Activated T-cell treated with anti-CD3 and anti-CD28 coated beads for 24 hours (primary cell): ENCODE data around the gene SLC16A8.
"Not testable (repeated sequence)": the region's sequence is repeated elsewhere in the genome, so short reads cannot be mapped to it uniquely, and the experiment has no call there.

ENCODE experiments used
- DNase-seq: peaks from one replicate; pipeline ENCODE4 v3.0.0-alpha.2; 2020; ENCODE audit warnings: low read depth

SLC16A8 gene

DNA sequence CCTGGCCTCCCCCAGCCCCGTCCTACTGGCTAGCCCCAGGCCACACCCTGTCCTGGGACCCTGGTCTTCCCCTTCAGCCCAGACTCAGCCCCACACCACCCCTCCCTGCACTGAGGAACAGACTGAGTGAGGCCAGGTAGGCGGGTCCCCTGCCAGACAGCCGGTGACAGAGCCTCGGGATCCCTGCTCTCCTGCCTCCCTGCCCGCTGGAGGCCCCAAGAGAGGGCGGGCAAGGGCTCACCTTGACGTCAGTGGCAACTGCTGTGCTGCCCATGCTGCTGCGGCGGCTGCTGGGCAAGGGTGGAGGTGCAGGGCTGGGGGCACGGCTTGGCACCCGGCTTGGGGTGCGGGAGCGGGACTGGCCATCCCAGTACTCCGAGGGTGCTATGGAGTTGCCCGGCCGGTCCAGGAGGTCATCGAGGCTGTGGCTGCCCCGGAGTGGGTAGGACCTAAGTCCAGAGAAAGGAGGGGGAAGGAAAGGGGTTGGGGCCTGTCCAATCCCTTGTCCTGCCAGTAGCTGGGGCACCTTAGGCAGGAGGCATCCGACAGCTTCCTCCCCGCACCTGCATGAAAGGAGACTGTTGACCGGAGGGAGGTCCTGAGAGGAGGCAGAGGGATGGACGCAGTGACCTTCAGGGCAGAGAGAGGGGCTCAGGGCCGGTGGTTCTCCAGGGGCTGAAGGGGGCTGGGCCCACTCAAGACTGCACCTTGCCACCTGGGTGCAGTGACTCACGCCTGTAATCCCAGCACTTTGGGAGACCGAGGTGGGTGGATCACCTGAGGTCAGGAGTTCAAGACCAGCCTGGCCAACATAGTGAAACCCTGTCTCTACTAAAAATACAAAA is 2.2 kb upstream of the SLC16A8 start:
- no peak for DNase-seq

DNA sequence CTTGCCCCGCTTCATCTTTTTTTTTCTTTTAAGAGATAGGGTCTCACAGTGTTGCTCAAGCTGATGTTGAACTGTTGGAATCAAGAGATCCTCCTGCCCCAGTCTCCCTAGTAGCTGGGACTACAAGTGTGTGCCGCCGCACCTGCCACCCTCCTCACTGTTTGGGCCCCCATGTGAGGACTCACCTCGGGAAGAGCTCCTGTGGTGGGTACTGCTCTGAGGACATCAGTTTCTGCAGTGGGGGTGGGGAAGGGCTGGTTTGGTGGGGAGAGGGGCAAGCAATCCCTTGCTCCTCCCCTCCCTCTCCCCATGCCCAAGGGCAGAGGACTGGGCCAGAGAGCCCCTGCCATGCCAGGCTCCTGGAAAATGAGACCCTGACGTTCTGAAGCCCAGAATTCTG is 1.5 kb upstream of the SLC16A8 start:
- no peak for DNase-seq

DNA sequence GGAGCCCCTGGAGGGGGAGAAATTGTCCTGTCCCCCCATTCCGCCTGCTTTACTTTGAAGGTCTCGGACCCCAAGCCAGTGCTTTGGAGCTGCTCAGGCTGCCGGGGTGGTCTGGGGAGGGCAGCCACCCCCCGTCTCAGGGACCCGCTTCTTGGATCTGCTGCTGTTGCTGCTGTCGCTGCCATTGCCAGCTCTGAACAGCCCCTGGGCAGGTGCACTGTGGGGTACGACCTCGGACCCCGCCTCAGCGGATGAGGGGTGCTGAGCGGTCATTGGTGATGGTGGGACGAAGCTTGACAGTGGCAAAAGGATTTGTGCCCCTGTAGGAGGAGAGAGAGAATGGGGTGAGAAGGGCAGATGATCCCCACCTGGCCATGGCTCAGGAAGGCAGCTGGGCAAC is 1.1 kb upstream of the SLC16A8 start:
- no peak for DNase-seq

DNA sequence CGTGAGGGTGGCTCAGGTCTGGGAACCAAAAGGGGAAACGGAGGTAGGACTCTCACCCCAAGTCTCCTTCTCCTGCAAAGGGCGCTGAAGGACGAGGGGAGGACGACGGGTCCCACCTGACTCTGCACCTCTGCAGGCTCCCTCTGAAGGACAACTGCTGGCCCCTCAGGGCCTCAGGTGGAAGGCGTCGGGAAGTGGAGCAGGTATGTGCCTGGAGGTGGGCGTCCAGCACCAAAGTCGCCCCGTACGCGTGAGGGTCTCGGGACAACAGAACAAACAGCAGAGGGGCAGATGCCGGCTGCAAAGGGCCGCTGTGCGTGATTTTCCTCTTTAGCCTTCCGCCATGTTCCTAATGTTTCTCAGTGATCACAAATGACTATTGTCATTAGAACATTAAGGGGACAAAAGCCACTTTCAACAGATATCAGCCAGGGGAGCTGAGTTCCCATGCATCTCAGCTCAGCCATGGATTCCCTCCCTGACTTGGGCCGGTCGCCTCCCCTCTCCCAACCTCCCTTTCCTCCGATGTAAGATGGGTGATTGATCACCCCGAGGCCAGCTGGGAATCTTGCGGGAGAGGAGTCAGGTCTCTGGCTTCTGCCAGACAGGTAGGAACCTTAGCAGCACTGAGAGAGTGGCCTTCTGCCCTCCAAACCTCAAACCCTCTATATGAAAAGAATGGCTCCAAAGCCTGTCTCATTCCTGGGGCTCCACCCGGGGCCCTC is 836 bp downstream of the SLC16A8 start:
- DNase-seq = no peak

DNA sequence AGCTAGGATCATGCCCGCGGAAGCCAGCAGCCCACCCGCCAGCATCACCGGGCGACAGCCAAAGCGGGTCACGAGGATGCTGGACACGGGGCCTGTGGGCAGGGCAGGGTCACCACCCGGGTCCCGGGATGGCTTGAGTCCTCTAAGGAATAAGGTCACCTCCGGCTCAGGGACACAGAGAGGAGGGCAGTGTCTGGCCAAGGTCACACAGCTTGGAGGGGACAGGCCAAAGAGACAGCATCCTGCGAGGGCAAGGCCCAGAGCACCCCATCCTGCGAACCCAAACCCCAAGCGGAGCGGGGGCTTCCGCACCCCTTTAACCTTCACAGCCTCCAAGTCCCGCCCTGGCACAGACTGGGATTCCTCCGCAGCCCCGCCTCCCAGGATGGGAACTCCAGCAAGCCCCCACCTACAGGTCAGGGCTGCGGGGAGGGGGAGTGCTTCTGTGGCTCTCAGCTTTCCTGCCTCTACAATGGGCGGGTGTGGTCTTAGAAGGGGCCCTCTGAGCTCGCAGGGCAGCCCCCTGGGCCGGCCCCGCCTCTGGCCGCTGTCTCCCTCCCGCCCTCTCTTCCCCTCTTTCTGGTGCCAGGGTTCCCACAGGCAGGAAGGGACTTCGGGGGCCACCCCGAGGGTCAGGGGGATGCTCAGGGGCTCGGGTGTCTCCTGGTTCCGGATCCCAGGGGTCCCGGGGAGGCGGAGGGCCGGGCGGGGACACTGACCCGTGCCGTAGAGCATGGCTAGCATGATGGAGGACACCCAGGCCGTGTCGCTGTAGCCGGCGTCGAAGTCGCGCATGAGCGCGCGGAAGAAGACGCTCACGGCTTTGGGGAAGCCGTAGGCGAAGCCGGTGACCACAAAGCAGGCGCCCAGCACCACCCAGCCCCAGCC is 1.8 kb downstream of the SLC16A8 start:
- DNase-seq = no peak

DNA sequence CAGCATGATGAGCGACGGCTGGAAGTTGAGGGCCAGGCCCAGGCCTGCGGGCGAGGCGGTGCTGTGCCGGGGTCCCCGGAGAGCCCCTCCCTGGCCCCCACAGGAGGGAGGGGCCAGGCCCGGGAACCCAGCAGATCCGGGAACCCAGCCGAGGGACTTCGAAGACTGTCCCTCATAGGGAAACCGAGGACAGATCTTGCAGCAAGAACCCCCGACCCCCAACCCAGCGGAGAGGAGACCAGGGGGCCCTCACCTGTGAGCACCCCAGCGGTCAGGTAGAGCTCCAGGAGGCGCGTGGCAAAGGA is 2.4 kb downstream of the SLC16A8 start:
- DNase-seq = no peak

DNA sequence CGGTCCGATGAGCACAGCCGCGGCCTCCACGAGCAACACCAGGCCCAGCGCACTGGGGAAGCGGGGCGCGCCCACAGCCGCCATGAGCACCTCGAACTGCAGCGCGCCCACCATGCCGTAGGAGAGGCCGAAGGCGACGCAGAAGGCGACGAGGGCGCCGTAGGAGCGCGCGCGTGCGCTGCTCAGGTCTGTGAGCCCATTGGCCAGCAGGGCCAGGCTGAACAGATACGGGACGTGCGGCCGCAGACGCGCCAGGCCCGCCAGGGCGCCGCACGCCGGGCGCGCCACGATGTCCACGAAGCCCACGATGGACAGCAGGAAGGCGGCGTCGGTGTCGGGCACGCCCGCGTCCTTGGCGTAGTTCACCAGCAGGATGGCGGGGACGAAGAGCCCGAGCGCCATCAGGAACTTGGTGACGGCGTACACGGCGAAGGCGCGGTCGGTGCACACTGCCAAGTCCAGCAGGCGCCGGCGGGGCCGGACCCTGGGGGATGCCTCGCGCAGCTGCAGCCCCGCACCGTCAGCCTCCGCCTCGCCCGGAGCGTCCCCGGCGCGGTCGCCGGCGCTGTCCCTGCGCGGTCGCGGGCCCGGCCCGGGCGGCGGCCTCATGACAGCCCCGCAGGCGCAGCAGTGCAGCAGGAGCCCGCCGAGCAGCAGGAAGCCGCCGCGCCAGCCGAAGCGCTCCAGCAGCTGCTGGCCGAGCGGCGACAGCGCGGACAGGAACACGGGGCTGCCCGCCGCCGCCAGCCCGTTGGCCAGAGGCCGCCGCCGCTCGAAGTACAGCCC is 2.9 kb downstream of the SLC16A8 start:
- no peak for DNase-seq

DNA sequence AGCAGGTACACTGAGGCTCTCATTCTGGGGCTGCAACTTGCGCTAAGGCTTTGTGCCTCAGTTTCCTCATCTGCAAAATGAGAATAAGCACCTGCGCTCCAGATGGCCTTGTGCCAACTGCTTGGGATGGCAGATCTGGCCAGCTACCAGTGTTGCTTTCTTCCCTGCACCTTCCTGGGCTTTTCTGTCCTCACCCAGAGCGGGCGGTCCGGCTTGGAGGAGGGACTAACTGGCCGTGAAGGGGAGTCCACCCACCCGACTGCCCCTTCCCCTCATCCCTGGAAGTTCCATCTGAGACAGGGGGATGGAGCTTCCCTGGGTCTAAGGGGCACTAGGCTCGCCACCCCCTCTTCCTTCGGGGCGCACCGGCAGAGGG is 3.5 kb downstream of the SLC16A8 start:
- no peak for DNase-seq

DNA sequence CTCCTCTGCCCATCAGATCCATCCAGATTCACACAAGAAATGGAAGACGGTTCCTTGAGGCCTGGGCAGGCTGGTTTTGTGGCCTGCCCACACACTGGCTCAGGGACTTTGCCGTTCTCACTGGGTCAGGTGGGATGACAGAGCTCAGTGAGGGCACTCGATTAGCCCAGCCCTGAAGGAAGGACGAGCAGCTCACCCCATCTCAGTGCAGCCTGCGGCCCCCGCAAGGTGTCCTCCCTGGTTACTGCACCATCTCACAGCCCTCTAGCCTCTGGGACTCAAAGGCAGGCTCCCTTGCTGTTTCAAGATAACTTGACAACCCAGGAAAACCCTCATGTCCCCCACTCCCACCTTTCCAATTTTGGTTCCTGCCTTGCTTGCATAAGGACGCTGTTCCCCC is 4.2 kb downstream of the SLC16A8 start:
- no peak for DNase-seq

DNA sequence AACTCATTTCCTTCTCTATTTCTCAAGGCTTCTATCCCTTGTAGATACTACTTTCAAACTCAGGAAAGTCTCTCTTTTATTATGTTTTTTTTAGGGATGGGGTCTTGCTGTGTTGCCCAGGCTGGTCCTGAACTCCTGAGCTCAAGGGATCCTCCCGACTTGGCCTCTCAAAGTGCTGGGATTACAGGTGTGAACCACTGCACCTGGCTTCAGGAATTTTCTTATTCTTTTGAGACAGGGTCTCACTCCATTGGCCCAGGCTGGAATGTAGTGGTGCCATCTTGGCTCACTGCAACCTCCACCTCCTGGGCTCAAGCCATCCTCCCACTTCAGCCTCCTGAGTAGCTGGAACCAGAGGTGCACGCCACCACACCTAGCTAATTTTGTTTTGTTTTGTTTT is 4.8 kb downstream of the SLC16A8 start:
- not testable (repeated sequence) for DNase-seq

DNA sequence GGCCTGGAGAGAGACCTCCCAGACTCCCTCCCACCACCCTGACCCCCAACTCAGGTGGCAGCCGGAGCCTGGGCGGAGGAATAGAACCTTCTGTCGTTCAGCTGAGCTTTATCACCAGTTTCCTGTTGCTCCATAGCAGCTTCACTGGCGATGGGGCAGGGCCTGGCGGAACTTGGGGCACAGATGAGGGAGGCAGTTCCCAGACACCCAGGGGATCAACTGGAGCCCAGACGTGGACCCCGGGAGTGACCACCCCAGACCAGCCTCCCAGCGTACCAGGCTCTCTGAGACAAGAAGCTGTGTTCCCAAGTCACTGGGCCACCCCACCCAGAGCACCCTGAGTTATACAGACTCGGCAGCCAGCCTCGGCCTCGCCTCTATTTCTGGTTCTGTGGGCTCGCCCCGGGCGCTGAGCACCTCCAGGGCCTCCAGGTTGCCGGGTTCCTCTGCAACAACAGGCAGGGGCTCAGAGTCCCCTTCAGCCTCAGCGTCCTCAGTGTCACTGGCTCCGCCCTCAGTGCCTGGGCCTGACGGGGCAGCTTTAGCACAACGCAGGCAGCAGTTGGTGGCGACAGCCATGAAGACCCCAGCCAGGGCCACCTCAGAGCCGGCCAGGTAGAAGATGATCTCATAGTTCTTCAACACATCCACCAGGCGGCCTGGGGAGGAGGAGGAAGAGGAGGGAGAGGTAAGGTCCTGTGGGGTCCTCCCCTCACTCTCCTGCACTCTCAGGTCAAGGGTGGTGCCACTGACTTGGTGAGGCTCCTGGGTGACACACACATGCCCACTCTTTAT is 5.7 kb downstream of the SLC16A8 start:
- DNase-seq = no peak

DNA sequence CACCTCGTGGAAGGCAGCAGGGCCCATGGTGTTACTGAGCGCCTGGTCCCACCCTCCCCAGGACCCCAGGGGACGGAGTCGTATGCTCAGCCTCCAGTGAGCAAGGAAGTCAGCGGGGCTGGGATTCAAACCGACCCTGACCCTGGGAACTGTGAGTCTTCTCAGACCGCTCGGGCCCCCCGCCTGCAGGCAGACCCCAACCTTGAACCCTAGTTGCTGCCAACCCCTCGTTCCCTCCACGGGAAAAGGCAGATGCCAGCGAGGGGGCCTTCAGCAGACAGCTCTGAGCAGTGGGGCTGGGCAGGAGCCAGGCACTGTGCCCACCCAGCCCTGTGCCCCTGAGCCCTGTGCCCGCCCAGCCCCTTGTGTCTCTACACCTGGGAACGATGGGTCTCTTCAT is 6.4 kb downstream of the SLC16A8 start:
- DNase-seq = no peak

DNA sequence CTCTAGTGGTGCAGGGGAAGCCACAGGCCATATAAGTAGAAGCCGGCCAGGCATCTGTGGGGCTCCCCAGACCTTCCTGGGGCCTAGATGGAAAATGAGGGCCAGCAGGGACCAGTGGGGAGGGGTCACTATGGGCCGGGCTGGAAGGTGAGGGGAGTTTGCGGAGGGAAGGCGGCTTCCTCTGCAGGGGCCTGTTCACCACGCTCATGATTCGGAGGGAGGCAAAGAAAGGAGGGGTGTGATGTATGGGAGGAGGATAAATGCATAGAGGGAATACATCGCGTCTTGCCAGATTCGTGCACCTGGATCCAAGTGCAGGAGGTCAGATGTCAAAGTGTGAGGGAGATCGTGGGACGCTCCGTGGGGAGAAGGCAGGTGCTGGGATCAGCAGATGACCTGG is 6.9 kb downstream of the SLC16A8 start:
- no peak for DNase-seq

DNA sequence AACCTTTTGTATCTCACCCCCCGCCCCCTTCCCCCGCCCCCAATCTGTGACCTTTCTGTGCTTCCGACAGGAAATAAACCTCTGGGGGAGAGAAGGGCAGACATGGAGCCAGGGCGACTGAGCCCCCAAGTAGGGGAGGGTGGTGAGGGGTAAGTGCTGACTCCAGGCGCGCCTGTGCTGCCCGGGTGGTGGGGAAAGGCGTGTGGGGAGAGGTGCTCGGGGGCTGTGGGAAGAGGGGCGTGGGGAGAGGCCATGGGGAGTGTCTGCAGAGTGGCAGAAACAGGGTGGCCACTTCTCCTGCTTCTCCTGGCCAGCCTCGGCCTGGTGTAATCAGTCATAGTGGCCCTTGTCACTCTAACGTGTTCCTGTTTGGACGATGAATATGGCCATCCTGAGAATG is 8.0 kb downstream of the SLC16A8 start:
- no peak for DNase-seq

DNA sequence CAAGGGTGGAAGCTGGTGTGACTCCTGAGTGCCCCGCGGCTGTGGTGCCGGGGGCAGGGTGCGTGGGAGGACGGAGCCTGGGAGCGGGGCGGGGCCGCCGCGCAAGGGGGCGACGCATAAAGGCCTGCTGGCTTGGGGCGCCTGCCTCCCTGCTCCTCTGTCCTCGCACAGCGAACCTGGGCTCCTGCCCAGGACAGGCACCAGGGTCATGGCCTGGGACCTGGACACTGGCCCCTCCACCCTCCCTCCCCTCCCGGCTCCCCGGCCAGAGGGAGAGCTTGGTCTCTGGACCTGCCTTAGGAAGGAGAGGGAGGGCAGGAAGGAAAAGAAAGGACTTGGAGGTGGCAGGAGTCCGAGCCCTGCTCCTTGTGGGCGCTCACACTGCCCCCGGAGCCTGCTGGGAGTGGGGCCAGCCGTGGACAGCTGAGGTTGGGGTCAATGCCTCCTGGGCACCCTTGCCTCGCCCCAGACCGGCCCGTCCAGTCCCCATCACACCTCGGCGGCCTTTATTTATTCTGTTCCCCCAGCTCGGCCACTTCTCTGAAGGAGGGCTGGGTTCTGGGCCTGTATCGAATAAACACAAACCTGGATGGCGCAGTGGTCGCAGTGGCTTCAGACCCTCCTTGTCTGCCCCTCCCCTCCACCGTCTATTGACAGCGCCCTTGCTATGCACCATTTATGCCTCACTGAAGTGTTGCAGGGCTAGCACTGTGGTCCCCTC is 8.7 kb downstream of the SLC16A8 start:
- no peak for DNase-seq

DNA sequence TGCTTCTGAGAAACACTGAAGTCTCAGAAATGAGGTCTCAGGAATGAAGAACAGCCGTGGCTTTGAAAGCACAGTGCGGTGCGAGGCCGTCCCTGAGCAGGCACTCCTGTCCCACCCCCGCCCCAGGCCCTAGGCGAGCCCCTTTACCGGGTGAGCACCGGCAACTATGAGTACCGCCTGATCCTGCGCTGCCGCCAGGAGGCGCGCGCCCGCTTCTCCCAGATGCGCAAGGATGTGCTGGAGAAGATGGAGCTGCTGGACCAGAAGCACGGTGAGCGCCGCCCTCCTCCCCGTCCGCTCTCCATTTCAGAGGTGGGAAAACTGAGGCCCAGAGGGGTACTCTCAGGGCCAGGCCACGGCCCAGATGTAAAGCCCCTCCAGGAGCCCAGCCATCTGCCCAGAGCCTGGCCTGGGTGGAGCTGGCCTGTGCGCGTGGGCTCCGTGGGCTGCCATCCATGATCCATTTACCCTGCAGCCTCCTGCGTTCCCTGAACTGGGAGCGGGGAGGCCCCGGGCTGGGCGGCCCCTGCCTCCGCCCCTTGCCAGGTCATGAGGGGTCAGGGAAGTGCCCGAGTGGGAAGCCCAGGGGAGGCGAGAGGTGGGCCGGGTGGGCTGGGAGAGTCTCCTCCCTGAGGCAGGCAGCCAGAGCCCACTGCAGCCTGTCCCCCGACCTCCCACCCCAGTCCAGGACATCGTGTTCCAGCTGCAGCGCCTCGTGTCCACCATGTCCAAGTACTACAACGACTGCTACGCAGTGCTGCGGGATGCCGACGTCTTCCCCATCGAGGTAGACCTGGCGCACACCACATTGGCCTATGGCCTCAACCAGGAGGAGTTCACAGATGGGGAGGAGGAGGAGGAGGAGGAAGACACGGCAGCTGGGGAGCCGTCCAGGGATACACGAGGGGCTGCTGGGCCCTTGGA is 9.5 kb downstream of the SLC16A8 start:
- DNase-seq = no peak

DNA sequence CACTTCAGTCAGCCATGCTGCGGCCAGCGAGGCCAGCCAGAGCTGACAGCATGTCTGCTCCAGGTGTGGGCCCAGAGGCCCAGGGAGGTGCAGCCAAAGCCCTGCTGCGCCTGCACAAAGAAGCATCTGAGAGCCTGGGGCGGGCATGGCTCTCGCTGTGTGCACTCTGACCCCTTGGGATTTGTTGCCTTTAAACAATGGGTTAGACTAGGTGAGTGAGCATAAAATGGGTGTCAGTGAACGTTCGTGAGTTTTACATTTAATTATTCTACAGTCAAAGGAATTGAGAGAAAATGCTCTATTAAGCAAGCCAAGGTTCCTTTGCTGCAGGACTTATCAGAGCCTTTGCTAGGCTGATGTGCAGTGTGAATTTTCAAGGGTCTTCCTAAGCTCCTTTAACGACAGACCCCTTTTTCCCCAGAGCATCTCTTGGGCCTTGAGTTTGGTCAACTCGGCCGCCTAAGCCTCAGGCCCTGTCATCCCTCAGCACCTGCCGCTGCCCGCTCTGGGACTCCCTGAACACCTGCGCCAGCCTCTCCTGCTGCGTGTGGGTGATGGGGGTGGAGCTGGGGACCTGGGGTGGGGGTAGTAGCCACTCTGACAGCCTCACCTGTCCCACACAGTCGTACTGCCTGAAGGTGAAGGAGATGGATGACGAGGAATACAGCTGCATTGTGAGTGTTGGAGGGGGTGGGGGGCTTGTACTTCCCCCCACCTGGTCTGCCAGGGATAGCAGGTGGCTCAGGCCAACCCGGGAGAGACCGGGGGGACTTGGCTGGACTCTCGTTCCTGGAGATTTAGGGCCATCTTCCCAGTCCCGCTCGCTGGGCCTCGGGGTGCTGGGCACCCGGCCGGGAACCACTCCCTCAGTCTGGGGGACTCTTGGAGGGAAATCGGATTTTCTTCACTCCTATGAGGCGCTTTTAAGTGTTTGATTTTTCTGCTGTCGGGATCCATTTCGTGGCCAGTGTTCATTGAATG is 10.5 kb downstream of the SLC16A8 start:
- no peak for DNase-seq
